Frontal cortex (tissue), 4 donors: ENCODE data around the gene VPS9D1. TPM values are rescaled to one million over a fixed set of nuclear protein-coding genes. Genes with fewer than 3 reads are reported as not detected.
A peak's percentile ranks its signal among the peaks of the same experiment; 100 is the strongest.
"Not testable (repeated sequence)": the region's sequence is repeated elsewhere in the genome, so short reads cannot be mapped to it uniquely, and the experiment has no call there.

Experiments used
- DNase-seq, 2 donors: peaks; one replicate each; pipeline ENCODE4 v3.0.0; 2012; ENCODE audit warnings: low spot score in 2 of 2
- FAIRE-seq: peaks from 2 replicates; lab custom pipeline; 2012; peaks lifted over from hg19 to GRCh38; lab: Jason Lieb, UNC
- total RNA-seq: library from RNA; depleted of rRNA; stranded (reverse); fragments of >200 nt; gene quantifications from one replicate; pipeline ENCODE4 v1.2.3, GENCODE V29; 2014
- donor health status: control.
- donor health status: control.
- donor health status: control.

VPS9D1 gene
- total RNA-seq, 1 donor from 2014 or later = 7.7 TPM

DNA sequence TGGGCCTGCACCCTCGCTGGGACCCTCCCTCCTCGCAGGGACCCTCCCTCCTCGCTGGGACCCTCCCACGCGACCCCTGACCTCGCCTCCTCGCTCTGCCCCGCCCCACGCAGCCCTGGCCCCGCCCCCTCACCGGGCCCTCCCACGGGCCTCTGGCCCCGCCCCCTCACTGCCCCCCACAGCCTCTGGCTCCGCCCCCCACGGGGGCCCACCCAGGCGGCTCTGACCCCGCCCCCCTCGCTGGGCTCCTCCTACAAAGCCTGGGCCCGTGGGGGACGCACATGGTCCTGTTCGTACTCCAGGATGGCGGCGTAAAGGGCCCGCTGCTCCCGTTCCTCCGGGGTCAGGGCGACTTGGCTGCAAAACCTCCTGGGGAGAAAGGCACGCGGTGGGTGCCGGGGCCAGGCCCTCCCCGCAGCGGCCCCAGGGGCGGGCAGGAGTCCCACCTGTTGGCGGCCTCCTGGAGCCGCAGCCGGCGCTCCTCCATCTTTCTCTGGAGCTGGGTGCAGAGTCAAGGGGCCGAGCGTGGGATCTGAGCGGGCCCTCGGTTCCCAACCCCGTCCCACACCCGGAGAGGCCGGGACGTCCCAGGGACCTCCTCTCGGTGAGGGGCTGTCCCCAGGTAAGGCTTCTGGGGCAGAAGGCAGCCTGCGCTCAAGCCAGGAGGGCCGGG, 9.0 kb downstream of the VPS9D1 start:
- DNase-seq (peak; percentile 54 to 69), FAIRE-seq (no peak)

- FAIRE-seq = no peak
- peak in 1 of 2 donors; percentile 36 for DNase-seq
These were observed 9.8 kb downstream of the VPS9D1 start for GRCh38 chr16:89710709-89711564.

DNA sequence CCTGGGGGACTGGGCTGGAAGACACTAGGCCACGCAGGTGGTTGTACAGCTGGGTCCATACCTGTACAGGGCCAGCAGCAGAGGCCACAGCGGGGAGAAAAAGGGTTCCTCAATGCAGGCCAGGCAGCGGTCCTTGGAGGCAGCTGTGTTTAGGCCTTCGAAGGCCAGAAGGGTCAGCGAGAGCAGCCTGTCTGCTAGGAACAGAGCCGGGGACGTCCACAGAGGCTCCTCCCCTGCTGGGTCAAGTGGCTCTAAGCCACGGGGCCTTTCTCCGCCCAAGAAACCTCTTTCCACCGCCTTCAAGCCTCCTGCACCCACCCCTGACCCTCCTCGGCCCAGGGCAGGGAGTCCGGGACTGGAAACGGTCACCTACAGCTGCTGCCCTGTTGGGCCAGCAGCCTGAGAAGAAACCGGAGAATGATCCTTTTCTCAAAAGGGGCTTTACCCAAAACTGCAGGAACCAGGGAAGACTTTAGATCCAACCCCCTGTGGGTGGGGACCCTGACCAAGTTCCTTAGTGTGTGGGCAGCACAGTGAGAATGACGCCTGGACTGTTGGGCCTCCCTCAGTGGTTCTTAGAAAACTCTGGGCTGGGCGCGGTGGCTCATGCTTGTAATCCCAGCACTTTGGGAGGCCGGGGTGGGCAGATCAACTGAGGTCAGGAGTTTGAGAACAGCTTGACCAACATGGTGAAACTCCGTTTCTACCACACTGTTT, 10.8 kb downstream of the VPS9D1 start:
- no peak for DNase-seq
- no peak for FAIRE-seq

DNA sequence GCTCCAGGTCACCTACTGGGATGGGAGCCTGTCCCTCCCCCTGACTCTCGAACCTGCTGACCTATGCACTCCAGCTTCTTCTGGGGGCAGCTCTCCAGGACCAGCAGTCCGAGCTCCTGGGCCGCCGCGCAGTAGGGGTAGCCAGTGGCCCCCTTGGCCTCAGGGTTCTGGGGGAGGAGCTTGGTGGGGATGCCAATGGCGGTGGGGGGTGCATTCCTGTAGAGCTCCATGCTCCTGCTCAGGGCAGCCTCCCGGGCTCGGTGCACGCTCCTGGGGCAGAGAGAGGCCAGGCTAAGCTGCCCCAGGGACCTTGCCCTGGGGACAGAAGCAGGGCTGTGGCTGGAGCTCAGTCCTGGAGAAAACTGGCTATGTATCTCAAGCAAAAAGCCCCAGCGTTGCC, 11.5 kb downstream of the VPS9D1 start:
- FAIRE-seq (no peak), DNase-seq (no peak)

DNA sequence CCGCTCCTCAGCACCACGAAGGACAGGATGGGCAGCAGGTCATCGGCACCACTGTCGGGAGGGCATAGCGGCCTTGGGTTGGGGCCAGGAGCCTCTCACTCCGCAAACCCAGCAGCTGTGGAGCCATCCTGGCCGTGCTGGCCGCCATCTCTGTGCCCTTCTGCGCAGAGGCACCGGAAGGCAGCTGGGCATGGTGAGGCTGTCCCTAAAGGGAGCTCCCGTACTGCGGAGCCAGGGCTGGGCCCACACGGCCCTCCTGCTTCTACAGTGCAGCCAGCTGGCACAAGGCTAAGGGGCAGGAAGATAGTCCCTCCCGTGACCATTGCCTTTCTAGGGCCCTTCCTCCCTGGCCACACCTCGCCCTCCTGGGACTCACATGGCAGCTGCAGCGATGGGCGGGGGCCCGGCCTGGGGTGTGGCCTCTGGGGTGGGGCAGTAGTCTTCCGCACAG, 12.2 kb downstream of the VPS9D1 start:
- FAIRE-seq (no peak), DNase-seq (no peak)

GRCh38 chr16:89707695-89708094, 13.0 kb downstream of the VPS9D1 start:
- FAIRE-seq = no peak
- DNase-seq = no peak

- FAIRE-seq = no peak
- no peak for DNase-seq
These were observed 14.0 kb downstream of the VPS9D1 start for GRCh38 chr16:89706518-89707260.

DNA sequence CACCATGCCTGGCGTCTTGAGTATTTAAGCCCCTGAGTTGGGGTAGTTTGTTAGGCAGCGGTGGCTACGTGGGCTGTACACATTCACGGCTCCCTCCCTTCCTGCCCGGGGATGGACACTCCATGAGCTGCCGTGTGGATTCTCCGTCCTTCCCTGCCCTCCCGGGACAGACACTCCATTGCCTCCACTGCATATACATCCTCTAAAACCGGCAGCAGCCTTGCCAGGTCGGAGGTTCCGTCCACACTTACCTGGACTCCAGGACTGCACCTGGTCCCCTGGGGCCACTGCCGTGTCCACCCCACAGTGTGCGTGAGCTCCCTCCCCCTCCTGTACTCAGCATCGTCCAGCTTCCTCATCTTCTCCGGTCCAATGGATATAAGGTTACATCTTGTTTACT, 15.7 kb downstream of the VPS9D1 start:
- FAIRE-seq = no peak
- no peak for DNase-seq

DNA sequence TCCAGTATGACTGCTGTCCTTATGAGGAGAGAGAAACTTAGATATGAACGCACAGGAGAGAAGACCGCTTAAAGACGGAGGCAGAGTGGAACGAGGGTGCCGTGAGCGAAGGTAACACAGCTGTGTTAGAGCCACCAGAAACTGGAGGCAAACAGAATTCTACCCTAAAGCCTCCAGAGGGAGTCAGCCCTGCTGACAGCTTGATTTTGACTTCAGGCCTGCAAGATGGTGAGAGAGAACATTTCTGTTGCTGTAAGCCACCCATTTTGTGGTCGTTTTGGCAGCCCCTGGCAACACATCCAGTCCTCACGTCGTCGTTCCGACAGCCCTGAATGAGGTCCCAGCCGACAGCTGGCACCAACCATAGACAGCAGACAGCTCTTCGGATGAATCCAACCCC, 16.4 kb downstream of the VPS9D1 start:
- no peak for FAIRE-seq
- no peak for DNase-seq

DNA sequence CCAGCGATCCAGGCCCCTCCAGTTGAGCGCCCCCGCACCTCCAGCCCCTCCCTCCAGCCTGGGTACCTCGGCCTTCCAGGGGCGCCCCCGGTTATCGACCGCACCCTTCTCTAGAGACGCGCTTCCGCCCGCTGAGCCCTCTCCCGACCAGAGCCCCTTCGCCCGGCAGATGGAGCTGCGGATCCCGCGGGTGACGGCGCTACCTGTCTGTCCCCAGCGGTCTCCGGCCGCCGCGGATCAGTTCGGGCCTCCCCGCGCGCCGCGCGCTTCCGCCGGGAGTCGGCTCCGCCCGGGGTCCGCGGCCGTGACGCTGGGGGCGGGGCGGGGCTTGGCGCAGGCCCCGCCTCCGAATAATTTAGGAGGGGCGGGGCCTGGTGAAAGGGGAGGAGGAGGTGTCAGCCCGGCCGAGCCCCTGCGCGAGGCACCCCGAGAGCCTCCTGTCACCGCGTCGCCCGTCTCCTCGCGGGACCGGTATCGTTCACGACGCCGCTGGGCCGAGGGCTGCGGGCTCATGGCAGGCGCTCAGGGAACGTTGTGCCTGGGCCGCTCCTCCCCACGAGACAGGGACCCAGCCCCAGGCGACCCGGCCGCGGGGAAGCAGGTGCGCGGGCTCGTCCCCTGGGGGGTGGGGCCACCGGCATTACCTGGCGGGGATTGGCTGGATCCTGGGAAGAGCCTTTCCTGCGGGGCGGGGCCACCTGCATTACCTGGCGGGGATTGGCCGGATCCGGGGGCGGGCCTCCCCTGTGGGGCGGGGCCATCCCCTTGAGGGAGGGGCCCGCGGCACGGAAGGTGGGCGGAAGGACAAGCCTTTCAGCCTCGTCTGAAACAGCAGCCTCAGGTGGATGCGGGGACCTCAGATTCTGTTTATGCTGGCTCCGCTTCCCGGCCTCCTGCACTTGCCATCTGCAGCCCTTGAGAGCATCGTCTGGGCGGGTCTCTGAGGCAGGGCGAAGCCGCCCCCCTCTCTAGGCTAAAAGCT, 19.0 kb downstream of the VPS9D1 start, which contains the start of gene SPATA2L:
Gene SPATA2L, minus strand, starts transcription at position 281 of the 982 bp plus-strand sequence. CDS start 473 bp downstream, outside the sequence.
- FAIRE-seq = no peak
- peak; percentile 90 to 93 for DNase-seq

DNA sequence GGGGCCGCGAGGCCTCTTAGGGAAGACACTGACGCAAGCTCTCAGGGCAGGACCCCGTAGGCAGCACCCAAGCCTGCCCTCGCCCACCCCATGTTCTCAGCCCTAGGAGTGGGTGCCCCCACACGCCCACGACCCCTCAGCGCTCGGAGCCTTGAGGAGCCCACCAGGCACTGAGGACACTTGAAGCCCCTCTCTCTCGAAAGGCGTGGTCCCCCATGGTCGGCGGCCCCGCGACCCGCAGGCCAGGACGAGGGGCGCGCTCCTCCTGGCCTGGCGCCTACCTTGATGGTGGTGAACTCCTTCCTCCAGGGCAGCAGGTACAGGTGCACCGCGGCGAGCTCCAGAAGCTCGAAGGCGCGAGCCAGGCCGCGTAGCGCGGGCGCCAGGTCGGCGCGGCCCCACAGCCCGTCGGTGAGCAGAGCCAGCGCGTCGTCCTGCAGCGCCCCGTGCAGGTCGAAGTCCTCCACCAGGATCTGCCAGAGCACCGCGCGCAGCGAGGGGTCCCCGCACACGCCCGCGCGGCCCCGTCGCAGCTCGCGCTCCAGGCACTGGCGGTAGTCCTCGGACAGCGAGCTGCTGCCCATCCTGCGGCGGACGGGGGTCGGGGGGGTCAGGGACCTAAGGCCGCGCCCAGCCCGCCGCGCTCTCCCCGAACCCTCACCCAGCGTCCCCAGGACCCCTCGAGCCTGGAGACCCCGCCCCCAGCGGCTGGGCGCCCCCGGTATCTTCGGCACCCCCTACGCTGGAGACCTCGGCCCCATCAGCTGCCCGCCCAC, 19.9 kb downstream of the VPS9D1 start:
- no peak for FAIRE-seq
- DNase-seq = peak; percentile 43 to 57

DNA sequence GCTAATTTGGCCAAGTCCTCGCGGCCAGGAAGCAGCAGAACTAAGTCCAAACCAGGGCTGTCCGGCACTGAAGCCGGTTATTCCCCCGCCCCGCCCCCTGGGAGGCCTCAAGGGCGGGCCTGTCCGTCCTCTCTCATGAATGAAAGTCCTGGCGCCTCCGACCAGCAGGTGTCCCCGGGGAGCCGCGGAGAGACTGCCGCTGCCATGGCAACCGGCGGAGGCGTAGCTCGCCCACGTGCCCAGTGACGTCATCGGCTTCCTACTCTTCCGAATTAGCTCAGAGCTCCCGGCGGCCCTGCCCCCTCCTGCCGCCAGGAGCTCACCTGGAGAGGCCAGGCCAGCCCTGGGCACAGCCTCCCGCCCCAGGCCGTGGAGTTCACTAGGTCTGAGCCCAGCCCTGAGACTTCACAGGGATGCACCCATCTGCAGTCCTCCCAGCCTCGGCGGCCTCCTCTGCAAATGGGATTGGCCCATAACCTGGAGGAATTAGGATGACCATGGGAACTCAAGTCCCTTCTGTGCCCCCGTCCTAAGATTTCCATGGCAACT, 20.5 kb downstream of the VPS9D1 start:
- peak; percentile 39 for FAIRE-seq

GRCh38 chr16:89699629-89700099, 21.0 kb downstream of the VPS9D1 start:
- not testable (repeated sequence) for FAIRE-seq, DNase-seq

More for the DNA sequence above, 20.5 kb downstream of the VPS9D1 start:
- peak; percentile 99 to 100 for DNase-seq

- not testable (repeated sequence) for FAIRE-seq, DNase-seq
These were observed 22.0 kb downstream of the VPS9D1 start for GRCh38 chr16:89698717-89699116.

DNA sequence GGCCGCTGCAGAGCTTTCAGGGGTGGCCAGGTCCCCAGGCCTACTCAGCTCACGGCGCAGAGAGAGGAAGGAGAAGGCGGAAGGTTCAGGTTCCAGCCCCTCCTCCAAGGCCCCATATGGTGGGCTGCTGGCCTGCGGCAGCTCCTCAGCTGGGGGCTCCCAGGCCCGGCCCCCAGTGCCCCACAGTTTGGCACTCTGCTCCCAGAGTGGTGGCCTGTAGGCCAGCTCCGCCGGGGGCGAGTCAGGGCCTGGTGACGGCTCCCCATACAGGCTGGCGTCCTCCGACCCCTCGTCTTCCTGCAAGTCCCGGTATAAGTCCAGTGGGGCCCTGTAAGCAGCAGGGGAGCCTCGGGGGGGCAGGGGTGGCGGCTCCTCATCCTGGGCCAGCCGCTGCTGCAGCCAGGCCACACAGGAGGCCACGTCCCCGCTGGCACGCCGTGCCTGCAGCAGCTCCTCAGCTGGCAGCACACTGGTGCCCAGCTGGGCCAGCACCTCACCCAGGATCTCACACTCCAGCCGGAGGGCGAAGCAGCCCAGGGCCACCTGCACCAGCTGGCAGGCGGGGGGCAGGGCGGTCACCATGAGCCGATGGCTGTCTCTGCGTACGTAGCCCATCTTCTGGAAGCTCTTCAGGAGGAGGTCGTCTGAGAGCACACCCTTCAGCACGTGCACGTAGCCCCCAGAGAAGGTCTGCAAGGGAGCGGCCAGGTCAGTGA, 22.9 kb downstream of the VPS9D1 start:
- DNase-seq (no peak), FAIRE-seq (no peak)

- DNase-seq = peak; percentile 34 to 35
- no peak for FAIRE-seq
These were observed 23.5 kb downstream of the VPS9D1 start for GRCh38 chr16:89697161-89697615.
